Stimulated activated CD8-positive, alpha-beta memory T cell treated with anti-CD3 and anti-CD28 coated beads, Interleukin-12 subunit alpha, Interleukin-12 subunit beta, amount 100 ng/mL, for 24 hours (primary cell): ENCODE results near the gene UBE2V1.
A peak's percentile ranks its signal among the peaks of the same experiment; 100 is the strongest.
"Not testable (repeated sequence)": the region's sequence is repeated elsewhere in the genome, so short reads cannot be mapped to it uniquely, and the experiment has no call there.

Experiments used
- DNase-seq: peaks from one replicate; pipeline ENCODE4 v3.0.0-alpha.2; 2020; ENCODE audit errors: extremely low read depth

The UBE2V1 gene

DNA sequence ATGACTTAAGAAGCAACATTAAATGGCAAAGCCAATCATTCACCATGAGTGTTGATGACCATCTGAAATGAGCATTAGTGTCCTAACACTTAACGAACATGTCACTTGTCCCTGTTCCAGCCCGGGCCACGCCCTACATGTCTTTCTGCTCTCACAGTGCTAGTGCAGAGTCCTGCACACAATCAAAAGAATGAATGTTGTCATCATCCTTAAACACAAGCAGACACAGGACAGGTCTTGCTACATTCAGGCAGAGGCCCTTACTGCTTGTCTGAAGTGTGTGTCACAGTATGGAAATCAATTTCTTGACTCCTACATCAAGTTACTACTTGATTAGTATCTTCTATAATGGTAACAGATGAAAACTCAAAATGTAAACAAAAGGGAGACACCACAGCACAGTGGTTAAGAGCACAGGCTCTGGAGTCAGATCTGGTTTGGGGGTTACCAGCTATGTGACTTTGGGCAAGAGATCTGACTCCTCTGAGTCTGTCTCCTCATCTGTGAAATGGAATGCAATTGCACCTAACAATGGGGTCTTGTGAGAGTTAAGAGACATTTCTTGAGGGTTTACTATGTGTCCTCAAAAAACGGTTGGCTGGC is 17.4 kb downstream of the UBE2V1 start:
- no peak for DNase-seq

DNA sequence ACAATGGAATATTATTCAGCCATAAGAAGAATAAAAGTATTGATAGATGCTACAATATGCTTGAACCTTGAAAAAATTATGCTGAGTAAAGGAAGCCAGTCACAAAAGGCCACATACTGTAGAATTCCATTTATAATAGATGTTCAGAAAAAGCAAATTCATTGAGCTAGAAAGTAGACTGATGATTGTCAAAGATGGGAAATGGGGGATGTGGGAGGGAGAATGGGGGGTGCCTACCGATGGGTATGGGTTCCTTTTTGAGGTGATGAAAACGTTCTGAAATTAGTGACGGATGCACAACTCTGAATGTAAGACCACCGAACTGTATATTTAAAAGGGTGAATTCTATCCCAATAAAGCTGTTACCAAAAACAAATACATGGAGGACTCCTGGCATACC is 18.4 kb downstream of the UBE2V1 start:
- no peak for DNase-seq

DNA sequence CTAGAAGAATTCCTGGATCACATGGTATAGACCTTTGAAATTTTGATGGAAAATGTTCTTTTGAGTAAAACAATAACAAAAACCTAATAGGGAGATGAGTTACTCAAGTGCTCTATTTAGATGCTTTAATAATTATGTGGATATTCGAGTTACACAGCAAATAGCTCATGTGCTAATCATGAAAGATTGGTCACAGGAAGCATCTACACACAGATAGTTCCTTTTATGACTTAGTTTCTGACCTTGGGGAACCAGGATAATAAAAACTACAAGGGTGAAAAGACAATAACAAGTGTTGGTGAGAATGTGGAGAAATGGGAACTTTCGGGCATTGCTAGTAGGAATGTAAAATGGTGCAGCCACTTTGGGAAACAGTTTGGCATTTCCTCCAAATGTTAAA is 19.7 kb downstream of the UBE2V1 start:
- DNase-seq: no peak

DNA sequence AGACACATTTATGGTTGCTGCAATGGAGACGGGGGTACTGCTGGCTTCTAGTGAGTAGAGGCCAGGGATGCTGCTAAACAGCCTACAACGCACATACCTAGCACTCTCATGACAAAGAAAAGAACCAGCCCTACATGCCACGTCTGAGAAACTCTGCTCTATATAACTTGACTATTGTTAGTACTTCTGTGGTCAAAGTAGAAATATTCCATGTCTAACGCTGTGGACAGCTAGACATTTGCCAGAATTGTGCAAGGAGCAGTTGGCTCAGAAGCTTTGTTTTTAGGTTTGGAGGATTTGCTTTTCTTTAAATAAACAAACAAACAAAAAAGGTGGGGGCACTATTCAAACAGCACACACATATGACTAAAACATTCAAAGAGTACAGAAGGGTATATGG is 20.5 kb downstream of the UBE2V1 start:
- DNase-seq: no peak

DNA sequence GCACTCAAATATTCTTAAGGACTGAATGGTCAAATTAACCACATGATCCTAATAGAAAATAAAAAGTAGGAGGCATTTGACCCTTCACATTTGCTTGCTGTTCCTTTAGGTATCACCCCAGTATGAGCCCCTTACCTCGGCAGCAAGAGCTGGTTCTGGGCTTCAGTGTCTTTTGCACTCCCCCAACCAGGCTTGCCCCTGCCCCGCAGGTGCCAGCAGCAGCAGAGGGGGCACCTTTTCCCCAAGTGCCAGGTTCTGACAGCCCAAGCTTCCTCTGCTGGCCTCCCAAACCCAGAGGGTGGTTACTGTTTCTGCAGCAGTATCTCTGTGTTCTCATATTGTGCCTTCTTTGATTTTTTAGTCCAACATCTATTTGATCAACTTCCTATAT is 23.2 kb downstream of the UBE2V1 start:
- no peak for DNase-seq

DNA sequence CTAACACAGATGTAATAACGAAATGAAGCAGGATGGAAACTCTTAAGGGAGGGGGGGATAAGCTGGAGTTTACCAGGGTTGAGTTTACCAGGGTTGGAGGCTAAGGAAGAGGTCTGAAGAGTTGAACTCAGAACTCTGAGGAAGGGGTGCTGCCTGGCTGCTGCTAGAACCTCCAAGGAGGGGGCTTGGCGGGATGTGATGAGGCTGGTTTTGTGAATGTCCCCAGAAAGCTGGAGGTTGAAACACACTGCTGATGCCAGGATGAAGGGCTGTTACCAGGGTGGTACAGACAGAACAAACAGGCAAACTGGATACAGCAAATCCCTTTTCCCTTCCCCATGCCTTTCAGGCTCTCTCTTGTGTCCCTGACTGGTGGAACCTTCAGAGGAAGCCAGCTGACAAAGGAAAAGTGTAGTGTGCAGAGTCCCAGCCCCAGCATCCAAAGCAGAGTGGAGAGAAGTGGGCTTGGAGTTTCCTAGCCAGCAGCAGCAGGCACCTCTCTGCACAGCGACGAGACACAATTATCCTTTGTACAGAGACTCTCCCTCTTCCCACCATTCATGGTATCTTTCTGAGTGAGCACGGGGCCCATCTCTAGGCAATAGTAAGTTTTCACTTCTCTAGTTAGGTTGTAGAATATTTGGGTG is 23.7 kb downstream of the UBE2V1 start:
- no peak for DNase-seq

DNA sequence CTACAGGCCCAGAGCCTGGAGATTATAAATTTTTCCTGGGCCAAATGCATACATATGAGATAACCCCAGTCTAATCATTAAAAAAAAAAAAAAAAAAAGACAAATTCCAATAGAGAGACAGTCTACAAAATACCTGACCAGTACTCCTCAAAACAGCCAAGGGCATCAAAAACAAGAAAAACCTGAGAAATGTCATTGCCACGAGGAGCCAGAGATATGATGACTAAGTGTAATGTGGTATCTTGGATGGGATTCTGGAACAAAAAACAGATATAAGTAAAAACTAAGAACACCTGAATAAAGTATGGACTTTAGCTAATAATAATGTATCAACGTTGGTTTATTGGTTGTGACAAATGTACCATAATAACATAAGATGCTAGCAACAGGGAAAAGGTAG is 24.9 kb downstream of the UBE2V1 start:
- DNase-seq: no peak

DNA sequence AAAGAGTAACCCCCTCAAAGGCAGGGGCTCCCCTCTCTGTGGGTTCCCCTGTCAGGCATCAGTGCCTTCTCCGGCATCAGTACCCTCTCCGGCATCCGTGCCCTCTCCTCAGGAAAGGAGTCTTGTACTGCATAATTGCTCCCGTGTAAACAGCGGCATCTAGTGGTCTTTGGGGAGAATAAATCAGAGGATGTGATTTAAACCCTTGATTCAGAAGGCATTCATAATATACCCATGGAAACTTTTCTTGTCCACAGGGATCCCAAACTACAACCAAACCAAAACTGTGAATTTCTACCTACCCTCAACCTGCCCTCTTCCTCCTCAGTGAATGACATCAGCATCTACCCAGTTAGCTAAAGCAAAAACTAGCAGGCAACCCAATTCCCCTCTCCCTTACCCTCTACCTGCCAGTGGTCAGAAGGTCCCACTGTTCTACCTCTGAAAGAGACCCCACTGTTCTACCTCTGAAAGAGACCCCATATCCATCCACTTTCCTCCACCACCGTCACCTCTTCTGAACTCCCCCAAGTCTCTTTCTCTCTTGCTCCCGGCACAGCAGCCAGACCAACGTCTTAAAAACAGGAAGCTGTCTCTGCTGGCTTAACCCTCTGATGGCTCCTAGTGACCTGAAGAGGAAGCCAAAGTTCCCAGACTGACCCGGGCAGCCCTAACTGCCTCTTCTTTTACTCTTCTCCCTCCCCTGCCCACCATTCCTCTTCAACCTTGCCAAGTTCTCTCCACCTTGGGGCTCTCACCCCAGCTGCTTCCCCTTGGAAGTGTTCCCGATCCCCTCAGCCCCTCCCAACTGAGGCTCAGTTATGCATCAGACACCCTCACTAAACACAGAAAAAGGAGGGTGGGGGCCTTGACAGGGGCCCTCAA is 27.2 kb downstream of the UBE2V1 start:
- DNase-seq: no peak

DNA sequence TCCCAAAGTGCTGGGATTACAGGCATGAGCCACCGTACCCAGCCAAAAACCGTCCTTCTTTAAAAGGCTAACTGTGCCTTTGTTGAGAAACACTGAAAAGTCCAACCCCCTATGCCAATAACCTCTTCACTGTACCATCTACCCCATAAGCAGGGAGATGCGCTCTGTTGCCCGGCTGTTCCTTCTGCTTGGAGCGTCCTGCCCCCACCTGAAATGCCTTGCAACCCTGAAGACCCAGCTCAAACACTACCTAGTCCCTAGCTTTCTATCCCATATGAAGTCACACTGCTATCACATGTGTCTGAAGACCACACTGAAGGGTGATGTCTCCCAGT is 27.8 kb downstream of the UBE2V1 start:
- DNase-seq: no peak

DNA sequence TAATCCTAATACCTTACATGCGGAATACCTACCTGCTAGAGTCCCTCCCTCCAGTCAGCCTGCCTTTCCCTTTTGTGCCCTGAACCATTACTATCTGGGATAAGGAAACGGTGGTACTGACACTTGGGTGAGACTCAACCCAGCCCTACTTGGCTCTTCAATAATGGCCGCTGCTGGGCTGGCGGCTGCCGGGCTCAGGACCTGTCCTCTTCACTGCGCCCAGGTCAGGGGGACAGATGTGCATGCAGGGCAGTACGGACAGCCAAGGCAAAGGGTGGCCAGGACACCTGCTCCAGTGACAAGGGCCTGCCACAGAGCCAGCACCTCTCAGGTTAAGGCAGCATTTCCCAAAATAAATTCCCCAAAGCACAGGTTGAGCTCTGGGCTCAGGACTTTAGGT is 29.9 kb downstream of the UBE2V1 start:
- DNase-seq: no peak

DNA sequence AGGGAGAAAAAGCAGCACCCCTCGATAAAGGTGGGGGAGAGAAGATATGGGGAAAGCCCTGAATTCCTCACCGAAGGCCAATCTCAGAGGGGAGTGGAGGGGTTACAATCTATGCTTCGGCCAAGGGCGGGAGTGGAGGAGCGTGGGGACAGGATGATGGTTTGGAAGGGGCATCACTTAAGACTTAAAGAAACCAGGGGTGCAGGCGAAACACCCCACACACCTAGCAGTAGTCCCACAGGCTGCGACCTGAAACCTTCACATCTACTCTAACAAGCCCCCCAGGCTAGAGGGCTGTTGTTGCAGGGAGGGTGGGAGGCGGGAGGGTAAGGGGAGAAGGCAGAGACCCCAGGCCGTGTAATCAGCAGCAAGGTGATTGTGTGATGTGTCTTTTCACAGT is 30.9 kb downstream of the UBE2V1 start:
- DNase-seq: not testable (repeated sequence)

DNA sequence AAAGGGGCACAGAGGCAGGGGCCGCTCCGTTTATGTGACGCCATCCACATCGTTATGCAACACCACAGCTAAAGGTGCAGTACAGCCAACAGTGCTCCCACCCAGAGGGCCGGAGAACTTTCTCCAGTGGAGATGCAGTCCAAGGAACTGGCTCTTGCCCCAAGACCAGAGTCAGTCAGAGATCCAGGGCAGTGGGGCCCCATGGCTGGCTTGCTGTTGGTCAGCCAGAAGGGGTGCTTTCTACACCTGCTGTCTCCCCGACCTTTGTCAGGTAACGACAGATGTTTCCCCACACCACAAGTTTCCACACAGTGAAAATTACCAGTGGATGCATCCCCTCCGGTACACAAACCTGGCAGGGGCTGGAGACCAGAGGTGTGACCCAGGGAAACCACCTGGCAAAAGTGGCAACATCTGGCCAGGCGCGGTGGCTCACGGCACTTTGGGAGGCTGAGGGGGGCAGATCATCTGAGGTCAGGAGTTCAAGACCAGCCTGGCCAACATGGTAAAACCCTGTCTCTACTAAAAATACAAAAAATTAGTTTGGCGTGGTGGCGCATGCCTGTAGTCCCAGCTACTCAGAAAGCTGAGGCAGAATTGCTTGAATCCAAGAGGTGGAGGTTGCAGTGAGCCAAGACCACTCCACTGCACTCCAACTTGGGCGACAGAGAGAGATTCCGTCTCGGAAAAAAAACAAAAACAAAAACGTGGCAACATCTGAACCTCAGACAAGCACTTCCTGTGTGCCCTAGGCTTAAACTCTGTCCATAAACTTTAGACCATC is 34.9 kb downstream of the UBE2V1 start:
- DNase-seq: no peak

DNA sequence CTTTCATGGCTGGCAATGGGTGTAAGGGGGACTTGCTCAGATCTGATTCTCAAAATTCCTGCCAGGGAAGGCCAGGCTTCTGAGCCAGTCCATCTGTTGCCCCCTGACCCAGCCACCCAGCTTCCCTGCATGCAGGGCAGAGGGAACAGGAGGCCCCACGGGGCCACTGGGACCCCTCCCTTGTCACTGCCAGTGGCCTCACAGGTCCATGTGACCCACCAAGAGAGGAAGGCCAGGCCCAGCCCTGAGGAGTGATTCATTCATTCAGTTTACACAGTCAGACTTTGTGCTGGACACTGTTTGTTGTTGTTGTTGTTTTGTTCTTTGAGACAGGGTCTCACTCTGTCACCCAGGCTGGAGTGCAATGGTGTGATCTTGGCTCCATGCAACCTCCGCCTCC is 39.5 kb downstream of the UBE2V1 start:
- no peak for DNase-seq

DNA sequence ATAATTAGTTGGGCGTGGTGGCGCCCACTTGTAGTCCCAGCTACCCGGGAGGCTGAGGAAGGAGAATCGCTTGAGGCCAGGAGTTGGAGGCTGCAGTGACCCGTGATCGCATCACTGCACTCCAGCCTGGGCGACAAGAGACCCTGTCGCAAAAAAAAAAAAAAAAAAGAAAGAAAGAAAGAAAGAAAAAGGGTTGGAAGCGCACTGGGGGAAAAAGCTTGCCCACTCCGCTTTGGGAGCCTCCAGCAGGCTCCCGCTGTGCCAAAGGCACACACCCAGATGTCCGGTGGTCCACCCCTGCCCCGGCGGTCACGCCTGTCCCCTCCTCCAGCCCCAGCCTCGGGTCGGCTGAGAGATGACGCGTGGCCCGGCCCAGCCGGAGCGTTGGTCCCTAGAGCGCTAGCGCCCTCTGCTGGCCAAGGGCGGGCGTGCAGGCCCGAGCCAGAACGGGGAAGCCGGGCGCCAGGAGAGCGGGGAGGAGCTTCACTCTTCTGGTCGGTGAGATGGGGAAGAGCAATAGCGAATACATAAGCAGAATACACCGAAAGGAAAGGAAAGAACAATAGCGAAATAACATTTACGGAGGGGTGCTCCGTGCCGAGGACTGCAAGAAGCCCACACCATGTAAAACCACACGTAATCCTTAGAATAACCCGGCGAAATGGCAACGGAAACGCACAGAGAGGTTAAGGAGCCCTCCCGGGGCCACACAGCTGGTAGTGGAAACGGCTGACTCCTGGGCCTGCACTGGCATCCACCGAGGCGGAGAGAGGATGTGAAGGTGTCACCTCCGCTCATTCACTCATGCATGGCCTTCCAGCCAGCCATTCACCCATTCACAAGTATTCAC is 41.7 kb downstream of the UBE2V1 start:
- DNase-seq: peak; percentile 72

DNA sequence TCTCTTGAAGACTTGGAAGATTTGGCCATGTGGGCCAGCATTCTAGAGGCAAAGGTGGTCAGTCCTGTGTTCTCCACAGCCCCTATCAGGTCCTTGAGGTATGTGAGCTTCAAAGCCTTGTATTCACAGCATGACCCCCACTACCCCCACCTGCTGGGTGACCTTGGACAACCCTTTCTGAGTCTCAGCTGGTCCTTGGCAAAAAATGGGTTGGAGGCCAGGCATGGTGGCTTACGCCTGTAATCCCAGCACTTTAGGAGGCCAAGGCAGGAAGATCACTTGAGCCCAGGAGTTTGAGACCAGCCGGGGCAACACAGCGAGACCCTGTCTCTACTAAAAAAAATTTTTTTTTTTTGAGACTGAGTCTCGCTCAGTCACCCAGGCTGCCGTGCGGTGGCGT is 42.6 kb downstream of the UBE2V1 start:
- no peak for DNase-seq

DNA sequence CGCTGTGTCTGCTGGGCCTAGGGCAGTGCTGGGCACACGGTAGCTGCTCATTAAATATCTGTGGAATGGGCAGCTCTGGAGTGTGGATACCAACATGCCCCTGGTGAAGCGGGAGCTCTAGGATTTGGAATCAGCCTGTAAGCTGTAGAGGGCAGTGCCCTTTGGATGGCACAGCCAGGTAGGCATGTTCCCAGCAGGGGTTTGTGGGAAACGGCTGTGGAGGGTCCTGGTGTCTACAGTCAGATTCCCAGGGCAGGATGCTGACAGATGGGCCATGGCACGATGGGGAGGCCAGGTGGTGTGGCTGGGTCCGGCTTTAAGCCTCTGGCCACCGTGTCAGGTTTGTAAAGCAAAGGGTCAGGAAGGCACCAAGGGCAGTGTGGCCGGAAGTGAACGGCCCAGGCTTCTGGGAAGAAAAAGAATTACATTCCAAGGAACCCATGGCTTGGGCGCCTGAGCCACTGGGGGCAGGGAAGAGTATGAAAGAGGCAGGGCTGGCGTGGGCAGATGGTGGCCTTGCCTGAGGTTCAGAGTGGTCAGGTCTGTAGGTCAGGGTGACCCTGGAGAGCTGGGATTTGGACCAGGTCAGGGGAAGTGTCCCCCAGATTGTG is 44.8 kb downstream of the UBE2V1 start:
- no peak for DNase-seq

DNA sequence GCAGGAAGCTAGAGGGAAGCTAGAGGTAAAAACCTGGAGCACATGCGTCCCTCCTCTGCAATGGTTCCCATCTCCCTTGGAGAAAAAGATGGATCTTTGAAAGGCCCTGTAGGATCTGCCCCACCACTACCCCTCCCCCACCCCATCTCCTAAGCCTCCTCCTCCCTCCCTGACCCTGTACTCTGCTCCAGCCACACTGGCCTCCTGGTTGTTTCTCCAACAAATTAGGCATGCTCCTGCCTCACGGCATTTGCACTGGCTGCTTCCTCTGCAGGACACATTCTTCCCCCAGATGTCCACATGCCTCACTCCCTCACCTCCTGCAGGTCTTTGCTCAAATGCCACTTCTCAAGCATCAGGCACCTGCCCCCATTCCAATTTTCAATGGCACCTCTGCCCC is 45.5 kb downstream of the UBE2V1 start:
- DNase-seq: no peak

DNA sequence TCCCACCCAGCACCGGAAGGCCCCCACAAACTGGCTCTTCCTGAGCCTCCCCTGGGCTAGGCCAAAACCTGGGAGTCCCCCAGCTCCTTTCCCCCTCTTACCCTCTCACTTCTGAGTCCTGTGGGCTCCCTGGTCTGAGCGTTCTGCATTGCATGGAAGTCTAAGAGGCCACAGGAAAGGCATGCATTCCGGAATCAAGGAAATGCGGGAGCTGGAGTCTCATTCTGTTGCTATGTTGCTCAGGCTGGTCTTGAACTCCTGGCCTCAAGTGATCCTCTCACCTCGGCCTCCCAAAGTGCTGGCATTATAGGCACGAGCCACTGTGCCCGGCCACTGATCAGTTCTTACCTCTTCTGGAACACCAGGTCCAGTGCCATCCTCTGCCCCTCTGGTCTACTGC is 45.9 kb downstream of the UBE2V1 start:
- DNase-seq: no peak

DNA sequence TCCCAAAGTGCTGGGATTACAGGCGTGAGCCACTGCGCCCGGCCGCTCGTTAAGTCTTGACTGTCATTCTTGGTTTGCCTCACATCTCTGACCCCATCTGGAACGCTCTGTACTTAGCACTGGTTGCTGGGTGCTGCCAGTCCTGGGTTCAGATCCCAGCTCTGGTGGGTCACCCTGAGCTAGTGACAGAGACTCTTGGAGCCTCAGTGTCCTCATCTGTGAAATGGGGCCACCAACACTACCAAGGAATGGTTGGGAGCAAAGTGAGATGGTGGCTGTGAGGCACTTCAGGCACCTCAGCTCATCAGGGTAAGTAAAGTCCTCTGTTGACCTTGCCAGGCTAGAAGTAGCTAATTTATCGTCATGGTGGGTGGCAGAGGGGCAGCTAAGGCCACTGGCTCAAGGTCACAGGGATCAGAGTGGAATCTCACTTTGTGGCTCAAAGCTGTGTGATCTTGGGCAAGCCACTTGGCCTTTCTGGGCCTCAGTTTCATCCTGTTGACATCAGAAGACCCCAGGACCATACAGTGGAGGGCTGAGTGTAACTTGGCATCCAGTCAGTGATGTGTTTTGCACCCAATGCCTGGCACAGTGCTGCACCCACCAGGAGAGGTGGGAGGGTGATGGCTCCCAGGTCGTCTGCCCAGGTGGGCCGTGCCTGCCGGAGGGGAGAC is 46.7 kb downstream of the UBE2V1 start:
- no peak for DNase-seq

DNA sequence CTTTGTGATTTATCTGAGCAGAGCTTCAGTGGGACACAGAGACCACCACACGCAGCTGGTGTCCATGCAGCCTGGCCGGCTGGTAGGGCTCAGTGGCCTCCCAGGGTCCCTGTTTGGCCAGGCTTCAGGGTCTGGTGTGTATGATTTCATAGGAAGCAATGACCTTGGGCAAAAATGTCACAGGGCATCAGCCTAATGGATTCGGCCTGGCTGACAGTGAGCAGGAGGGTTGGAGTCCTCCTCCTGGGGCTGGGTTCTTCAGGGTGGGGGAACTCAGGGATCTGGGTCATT is 47.7 kb downstream of the UBE2V1 start:
- no peak for DNase-seq

DNA sequence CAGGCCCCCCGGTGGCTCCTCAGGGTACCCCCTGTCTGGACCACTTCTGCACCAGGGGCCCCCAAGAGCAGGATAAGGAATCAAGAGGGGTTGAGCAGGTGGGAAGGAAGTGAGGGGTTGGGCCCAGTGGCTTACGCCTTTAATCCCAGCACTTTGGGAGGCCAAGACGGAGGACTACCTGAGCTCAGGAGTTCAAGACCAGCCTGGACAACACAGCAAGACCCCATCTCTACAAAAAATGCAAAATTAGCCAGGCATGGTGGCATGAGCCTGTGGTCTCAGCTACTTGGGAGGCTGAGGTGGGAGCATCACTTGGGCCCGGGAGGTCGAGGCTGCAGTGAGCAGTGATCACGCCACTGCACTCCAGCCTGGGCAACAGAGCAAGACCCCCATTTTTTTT is 49.2 kb downstream of the UBE2V1 start:
- not testable (repeated sequence) for DNase-seq
